SH-SY5Y (cell line): ENCODE results near the gene LYPLA2.

Experiments
- GATA2 ChIP-seq: IDR thresholded peaks from 2 replicates; pipeline ENCODE4 v1.6.1; 2011; ENCODE audit warnings: mild to moderate bottlenecking, low read depth, low read length
- GATA3 ChIP-seq: IDR thresholded peaks from 2 replicates; pipeline ENCODE4 v1.6.1; 2011; ENCODE audit warnings: low read depth, mild to moderate bottlenecking, low read length, moderate library complexity

- TF ChIP-seq GATA2 (no peak), GATA3 (no peak)
These were observed 47.0 kb downstream of the LYPLA2 start for GRCh38 chr1:23837908-23838307.
